Stimulated activated CD4-positive, alpha-beta T cell treated with anti-CD3 and anti-CD28 coated beads, TNF-alpha, amount 100 ng/mL, for 4 hours (primary cell): ENCODE results near the gene CPNE8.

ENCODE experiments used
- DNase-seq, 3 experiments: peaks; one replicate each; pipeline ENCODE4 v3.0.0-alpha.2; 2020; ENCODE audit warnings: low read depth in 3 of 3

CPNE8 gene

DNA sequence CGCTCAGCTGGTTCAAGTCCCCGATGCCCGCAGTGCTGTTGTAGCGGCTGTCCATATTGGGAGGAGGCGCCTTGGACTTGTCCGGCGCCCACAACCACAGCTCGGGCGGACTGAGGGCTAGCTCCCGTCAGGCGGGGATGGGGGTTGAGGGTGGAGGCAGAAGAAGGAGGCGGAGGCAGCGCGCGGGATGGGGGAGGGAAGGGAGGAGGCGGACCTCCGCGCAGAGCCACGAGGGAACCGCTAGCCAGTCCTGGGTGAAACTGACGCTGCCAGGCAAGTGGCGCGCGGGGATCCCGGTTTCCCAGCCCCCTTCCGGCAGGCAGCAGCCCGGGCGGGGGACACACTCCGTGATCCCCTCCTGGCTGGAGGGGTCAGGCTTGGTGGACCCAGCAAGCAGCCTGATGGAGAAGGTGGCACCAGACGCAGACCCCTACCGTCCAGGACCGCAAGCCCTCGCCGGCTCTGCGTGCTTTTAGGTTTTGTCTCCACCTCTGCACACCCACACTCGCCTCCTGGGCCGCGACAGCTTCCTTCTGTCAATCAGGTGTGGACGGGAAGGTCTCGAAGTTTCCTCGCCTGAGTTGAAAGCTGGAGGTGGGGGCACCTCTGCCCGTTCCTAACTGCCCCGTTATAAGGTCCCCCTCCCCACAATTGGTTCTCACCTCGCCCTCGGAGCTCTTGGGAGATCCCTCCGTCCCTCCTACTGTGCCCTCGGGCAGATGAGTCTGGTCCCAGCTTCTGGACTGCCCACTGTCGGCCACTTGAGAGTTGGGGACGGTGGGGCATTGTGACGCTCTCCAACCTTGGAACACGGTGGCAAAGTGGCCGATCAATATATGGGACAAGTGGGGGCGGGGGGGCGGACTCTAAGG is at the start of gene CPNE8:
Gene CPNE8, minus strand, starts transcription at position 112 of the 872 bp plus-strand sequence. Its CDS starts 57 bp downstream, at position 55.
- DNase-seq: peak in 2 of 3 experiments; percentile 13 to 25

DNA sequence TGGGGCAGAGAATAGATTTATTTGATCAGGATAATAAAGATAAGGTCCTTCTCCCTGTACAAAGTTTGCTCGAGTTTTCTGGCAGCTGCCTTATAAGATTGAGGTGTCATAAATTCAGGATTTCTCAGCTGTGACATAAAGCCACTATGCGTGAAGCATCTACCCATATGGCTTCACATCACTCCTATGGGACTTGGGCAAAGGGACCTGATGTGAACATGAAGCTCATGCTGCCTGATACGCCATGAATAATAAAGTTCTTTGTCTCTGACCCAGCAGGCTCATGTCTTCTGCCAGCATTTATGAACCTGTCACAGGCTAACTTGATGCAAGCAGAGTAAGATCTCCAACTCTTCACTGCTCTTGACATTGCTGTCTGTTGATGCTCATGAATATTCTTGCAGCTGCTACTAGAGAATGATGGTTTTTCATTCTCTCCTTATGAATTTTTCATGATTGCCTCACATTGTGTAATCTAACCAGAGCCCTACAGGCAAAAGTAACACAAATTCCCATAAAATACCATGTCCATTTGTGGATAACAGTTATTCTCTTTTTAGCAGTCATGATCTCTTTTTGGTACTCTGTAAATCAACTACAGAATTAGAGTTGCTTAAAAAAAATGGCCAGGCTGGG is 49.0 kb upstream of the CPNE8 start:
- no peak for DNase-seq

- no peak for DNase-seq
Observed at GRCh38 chr12:38949363-38949762, 44.0 kb upstream of the CPNE8 start.

DNA sequence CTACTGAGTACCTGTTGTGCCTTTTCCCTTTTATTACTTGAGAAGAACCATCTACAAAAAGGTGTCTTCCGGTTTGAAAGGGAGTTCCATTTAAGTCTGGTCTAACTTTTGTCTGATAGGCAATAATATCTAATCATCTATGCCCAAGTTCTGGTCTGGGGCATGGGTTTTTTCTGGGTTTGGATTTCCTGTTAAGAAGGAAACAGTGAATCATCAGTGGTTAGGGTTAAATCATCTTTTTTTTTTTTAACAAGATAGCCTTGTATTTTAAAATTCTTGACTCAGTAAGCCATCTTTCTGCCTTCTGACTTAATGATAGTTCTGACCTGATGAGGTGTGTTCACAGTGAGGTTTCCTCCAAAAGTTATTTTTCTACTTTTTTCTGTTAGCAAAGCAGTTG is 29.3 kb upstream of the CPNE8 start:
- DNase-seq: no peak

DNA sequence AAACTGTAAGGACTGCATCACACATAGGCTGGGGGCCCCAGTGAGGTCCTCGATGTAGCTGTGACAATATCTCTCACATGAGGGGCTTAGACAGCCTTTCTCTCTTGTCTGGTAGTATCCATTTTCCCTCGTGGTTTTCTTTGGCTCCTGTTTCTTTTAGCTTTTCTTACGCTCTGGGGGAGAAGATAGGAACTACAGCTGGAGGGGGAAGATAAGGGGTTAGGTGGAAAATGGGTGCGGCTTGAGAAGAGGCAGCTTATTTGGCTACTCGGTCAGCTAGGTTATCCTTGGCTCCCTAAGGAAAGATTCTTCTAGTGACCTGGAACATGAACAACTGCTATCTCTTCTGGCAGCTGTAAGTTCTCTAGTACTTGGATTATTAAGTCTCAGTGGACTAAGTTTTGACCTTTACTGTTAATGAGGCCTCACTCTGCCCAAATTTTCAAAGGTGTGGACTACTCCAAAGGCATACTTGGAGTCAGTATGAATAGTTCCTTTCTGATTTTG is 28.7 kb upstream of the CPNE8 start:
- no peak for DNase-seq

GRCh38 chr12:38932320-38932719 is 26.9 kb upstream of the CPNE8 start:
- DNase-seq: no peak

DNA sequence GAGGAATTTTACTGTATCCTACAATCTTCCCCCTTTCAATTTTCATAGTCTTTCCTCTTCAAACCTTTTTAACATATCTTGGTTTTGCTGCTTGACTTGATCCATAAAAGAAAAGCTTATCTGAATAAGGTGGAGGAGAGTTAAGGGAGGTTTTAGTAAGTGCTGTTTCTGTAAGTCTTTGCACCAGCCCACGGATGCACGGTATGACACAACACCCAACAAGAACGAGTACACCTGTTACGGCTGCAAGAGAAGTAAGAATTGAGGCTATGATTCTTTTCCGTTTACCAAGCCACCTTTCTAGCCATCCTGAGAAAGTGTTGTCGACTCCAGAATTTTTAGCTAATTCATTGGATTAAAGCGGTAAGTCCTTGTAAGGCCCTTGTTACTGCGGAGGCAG is 26.1 kb upstream of the CPNE8 start:
- no peak for DNase-seq

- no peak for DNase-seq
Observed at GRCh38 chr12:38930990-38931389, 25.6 kb upstream of the CPNE8 start.

DNA sequence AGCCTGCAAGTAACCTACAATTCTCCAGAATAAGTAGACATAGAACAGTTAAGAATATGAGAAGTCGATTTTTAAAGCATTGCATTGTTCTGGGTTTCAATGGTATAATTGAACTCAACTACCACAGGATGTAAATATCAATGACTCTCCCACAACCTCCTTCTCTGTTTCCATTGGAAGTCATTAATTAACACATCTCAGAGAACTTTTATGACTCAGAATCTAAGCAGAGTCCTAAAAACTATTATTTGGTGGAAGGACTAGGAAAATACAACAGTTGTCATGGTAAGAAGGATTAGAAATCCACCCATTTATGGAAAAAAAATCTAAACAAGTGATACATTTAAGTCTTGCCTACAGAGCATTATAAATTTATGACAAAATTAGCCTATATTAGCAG is 21.1 kb upstream of the CPNE8 start:
- DNase-seq: no peak

- no peak for DNase-seq
Observed at GRCh38 chr12:38921025-38921677, 15.8 kb upstream of the CPNE8 start.

- DNase-seq: no peak
Observed at GRCh38 chr12:38919191-38919590, 13.8 kb upstream of the CPNE8 start.

DNA sequence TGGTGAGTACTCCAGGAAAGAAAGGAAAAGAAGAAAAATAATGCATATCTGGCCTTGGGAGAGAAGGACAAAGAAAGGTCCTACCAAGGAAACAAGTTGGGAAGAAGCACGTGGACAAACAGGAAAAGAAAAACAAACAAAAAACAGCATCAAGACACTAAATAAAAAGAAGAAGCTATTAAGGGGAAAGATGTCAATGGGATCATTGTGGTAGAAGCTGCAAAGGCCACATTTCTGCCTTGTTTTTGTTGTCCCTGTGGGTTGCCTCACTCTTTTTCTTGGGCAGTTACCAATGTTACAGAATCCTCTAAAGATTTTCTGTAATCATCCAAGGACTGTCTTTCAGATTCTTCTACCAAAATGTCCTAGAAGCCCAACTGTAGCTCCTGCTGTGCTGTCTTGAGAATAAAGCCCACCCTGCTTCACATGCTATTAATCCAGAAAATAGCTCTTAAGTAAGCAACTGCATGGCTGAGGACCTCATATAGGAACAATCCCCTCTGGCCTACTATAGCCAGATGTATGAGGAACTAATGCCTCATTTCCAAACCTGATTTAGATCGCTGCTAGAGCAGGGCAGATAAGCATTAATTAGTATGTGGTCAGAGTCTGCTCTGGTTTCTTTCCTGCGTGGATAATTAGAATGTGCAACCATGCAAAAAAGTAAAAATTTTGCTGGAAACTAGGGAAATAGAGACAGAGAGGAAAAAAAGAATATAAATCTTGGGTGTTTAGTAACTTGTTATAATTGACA is 10.2 kb upstream of the CPNE8 start:
- DNase-seq: no peak

DNA sequence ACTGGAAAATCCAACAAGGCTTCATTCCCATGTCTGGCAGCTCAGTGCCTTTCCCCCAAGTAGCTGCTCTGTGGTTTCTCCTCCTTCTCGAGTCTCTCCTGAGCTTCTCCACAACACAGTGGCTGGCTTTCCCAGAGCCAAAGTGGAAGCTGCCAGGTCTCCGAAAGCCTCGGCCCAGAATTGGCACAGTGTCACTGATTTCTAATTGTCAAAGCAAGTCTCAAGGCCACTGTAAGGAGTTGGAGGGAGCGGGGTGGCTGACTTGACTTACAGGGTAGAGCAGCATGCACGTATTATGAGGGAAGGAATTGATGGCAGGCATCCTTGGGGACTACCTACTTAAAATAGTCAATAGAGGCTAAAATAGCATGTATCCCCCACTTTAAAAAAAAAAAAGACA is 6.7 kb upstream of the CPNE8 start:
- no peak for DNase-seq

DNA sequence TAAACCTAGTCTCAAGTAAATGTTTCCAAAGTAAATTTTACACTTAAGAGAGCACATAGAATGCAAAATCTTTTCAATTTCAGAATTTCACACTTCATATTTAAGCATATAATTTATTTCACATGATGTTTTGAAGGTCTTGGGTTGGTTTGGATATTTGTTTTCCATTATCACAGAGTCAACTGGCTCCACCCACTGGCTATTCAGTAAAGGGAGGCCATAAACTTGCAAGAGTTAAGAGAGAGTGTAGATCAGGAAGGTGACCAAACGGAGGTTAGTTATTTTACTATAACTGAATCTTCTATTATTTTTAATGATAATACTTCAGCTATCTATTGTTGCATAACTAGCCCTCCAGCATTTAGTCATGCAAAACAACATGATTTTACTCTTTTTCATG is 6.2 kb upstream of the CPNE8 start:
- DNase-seq: no peak

DNA sequence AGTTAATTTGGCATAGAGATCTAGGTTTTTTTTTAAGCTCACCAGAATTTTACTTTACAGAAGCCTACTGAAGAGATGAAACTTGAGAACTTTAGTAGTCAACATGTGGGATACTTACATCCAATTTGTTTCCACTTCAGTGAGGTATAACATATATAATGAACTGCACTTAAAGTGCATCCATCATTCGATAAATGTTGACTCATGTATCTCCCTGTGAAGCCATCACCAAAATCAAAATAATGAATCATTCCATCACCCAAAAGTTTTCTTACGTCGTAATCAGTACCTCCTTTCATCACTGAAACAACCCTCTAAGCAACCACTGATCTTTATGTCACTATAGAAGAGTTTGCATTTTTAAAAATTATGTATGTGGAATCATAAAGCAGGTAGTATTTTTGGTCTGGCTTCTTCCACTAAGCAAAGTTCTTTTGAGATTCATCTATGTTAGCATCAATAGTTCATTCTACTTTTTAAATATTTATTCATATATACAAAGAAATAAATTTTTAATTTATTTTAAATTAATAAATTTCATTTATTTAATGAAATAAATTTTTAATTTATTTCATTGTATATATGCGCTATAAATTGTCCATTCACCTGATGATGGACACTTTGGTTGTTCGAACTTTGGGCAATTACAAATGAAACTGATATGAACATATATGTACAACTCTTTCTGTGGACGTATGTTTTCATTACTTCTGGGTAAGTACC is 2.0 kb upstream of the CPNE8 start:
- DNase-seq: no peak

- DNase-seq: peak in 2 of 3 experiments; percentile 48 to 50
Observed at GRCh38 chr12:38906482-38907200, 1.2 kb upstream of the CPNE8 start.

DNA sequence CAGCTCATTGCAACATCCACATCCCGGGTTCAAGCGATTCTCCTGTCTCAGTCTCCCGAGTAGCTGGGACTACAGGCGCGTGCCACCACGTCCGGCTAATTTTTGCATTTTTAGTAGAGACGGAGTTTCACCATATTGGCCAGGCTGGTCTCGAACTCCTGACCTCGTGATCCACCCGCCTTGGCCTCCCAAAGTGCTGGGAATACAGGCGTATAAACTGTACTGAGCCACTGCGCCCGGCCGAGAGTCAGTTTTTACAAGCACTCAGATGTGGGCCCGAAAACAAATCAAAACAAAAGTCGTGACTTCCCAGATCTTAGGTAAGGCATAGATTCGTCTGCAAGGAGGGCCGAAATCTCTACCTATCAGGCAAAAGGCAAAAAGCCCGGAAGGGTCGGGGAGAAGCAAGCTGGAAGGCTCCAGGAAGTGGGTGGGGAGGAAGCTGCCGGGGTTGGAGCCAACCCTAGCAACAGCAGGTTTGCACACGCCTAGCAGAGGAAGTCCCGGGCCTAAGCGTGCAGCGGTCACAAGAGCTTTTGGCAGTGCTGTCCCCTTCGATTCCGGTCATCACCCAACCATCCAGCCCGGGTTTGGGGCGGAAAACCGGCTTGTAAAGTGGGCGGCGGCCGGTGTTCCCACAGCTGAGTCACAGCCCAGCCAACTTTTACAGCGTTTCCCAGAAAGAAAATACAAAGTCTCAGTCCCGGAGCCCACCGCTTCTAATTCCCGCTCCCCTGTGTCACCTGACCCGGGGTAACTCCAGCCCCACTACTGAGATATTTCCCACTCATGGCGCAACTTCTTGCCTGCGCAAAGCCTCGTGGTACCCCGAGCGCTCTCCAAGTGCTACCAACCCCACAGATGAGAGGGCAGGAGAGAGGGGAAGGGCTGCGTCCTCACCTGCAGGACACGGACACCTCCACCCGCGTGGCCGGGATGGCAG is 583 bp downstream of the CPNE8 start:
- peak in 1 of 3 experiments; percentile 10 for DNase-seq

DNA sequence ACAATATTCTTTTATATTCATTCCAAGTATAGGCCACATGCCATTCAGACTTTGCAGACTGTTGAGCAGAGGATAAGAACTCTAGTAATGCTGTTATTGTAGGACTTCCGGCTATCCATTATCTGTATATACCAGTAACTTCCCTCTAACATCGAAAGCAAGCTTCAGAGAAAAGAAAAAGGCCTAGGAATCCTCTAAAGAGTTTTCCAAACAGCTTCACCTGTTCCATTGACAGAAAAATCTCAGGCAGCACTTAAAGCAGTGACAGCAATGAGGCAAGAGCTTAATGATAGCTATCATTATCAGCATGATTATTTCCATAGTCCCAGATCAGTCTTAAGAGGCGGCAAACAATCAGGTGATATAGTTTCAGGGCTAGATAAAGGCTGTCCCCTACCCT is 1.8 kb downstream of the CPNE8 start:
- no peak for DNase-seq

GRCh38 chr12:38898001-38898684 is 7.2 kb downstream of the CPNE8 start:
- DNase-seq: no peak
